HepG2 (cell line): Measurements from ENCODE around the gene PREX1. TPM values are rescaled to one million over a fixed set of nuclear protein-coding genes. Genes with fewer than 3 reads are reported as not detected.
A peak's percentile ranks its signal among the peaks of the same experiment; 100 is the strongest.

Source experiments
- HNF1A ChIP-seq, 2 experiments: sonication (generic) in 1 of 2; formaldehyde crosslinking in 1 of 2; IDR thresholded peaks; 2 replicates each; pipeline versions ENCODE4 v1.4.0 to v1.6.1; 2016 to 2020; ENCODE audit warnings: borderline replicate concordance in 1 of 2, low read depth in 1 of 2, mild to moderate bottlenecking in 1 of 2, missing genetic modification reagents in 1 of 2
- HNF4A ChIP-seq: sonication (generic); formaldehyde crosslinking; IDR thresholded peaks from 2 replicates; pipeline ENCODE4 v1.4.0; 2020; ENCODE audit warnings: missing genetic modification reagents
- HNRNPK ChIP-seq: fragments of 200-400 bp; formaldehyde crosslinking; IDR thresholded peaks from 2 replicates; pipeline ENCODE4 v1.6.1; 2018; ENCODE audit warnings: low read length, low read depth, moderate library complexity, mild to moderate bottlenecking; ENCODE audit not compliant: poor library complexity, severe bottlenecking
- KIAA2018 ChIP-seq: sonication (generic); formaldehyde crosslinking; IDR thresholded peaks from 2 replicates; pipeline ENCODE4 v1.5.0; 2020; ENCODE audit warnings: mild to moderate bottlenecking, missing genetic modification reagents, borderline replicate concordance
- POLR2AphosphoS2 ChIP-seq: IDR thresholded peaks from 2 replicates; pipeline ENCODE4 v1.6.1; 2011; ENCODE audit warnings: low read depth, low read length, improper control_type of control experiment
- SATB2 ChIP-seq: sonication (generic); formaldehyde crosslinking; IDR thresholded peaks from 2 replicates; pipeline ENCODE4 v1.5.0; 2020; ENCODE audit warnings: missing genetic modification reagents
- SMAD3 ChIP-seq: sonication (generic); formaldehyde crosslinking; IDR thresholded peaks from 2 replicates; pipeline ENCODE4 v1.4.0; 2020; ENCODE audit warnings: missing genetic modification reagents
- SMARCC2 ChIP-seq: fragments of 450-650 bp; IDR thresholded peaks from 2 replicates; pipeline ENCODE4 v1.6.1; 2017; ENCODE audit warnings: antibody characterized with exemption, mild to moderate bottlenecking
- SRSF4 ChIP-seq: fragments of 200-400 bp; formaldehyde crosslinking; IDR thresholded peaks from one replicate; pipeline ENCODE4 v1.6.1; 2018; ENCODE audit warnings: mild to moderate bottlenecking, low read depth, low read length, moderate library complexity; ENCODE audit not compliant: poor library complexity, severe bottlenecking
- TAF1 ChIP-seq: sonication (generic); formaldehyde crosslinking; IDR thresholded peaks from 2 replicates; pipeline ENCODE4 v1.4.0; 2020; ENCODE audit warnings: missing genetic modification reagents
- TCF7 ChIP-seq: sonication (generic); IDR thresholded peaks from 2 replicates; pipeline ENCODE4 v1.6.1; 2016; ENCODE audit warnings: antibody characterized with exemption, low read depth
- THYN1 ChIP-seq: sonication (generic); formaldehyde crosslinking; IDR thresholded peaks from 2 replicates; pipeline ENCODE4 v1.8.1; 2023; ENCODE audit warnings: low read depth, mild to moderate bottlenecking, moderate library complexity, missing genetic modification reagents, borderline replicate concordance
- ZBTB14 ChIP-seq: sonication (generic); formaldehyde crosslinking; IDR thresholded peaks from 2 replicates; pipeline ENCODE4 v1.4.0; 2020; ENCODE audit warnings: missing genetic modification reagents
- ZC3H13 ChIP-seq: sonication (generic); formaldehyde crosslinking; IDR thresholded peaks from 2 replicates; pipeline ENCODE4 v1.8.1; 2023; ENCODE audit warnings: mild to moderate bottlenecking, missing genetic modification reagents, moderate library complexity
- ZEB1 ChIP-seq: IDR thresholded peaks from 2 replicates; pipeline ENCODE4 v1.6.1; 2012; ENCODE audit warnings: mild to moderate bottlenecking, low read depth, inconsistent platforms; ENCODE audit not compliant: insufficient replicate concordance
- polyA plus RNA-seq, 8 experiments: library from polyadenylated mRNA; depleted of rRNA in 3 of 8; stranded (reverse) in 7 of 8; unstranded in 1 of 8; fragments of >200 nt; fragmentation: Illumina TruSeq in 4 of 8; extraction: Trizol in 4 of 8; gene quantifications; 2 replicates each; pipeline versions ENCODE4 v1.2.1 to v1.2.3, GENCODE V29; 2011 to 2016; ENCODE audit warnings: low read depth in 4 of 8, missing spikeins in 1 of 8, mixed read lengths in 1 of 8; ENCODE audit not compliant: insufficient read depth in 1 of 8
- total RNA-seq, 5 experiments: library from RNA; depleted of rRNA; stranded (reverse); fragments of >200 nt; fragmentation: Illumina TruSeq; extraction: Trizol; gene quantifications; 2 replicates each; pipeline ENCODE4 v1.2.3, GENCODE V29; 2016; ENCODE audit warnings: low read depth in 1 of 5

Gene PREX1
- total and polyA plus RNA-seq, 2 of the 13 experiments (the other 11 are each of a cell fraction or from before 2014, with no cell fraction given) = 0.02 to 0.04 TPM

GRCh38 chr20:48597521-48598302 lies 230.1 kb downstream of the PREX1 start (continued):
- TF ChIP-seq HNF1A (IDR thresholded peaks at IDR 0.05; ENCODE audit: low read depth) (no peak), HNF1A (CRISPR knock-in tag; IDR thresholded peaks at IDR 0.05; ENCODE audit: borderline replicate concordance) (no peak), SRSF4 (no peak), KIAA2018 (CRISPR knock-in tag) (no peak), SATB2 (CRISPR knock-in tag) (no peak), SMAD3 (CRISPR knock-in tag) (no peak), THYN1 (CRISPR knock-in tag) (no peak), HNF4A (CRISPR knock-in tag) (peak; percentile 94), ZEB1 (no peak), HNRNPK (no peak), POLR2AphosphoS2 (no peak), ZBTB14 (CRISPR knock-in tag) (no peak), SMARCC2 (no peak), TCF7 (no peak), ZC3H13 (CRISPR knock-in tag) (no peak), TAF1 (CRISPR knock-in tag) (no peak)
